GM19023 (cell line): ENCODE measurements around the gene TRIM3.

ENCODE experiments used
- ATAC-seq: cut with Tn5 transposase; IDR thresholded peaks from one replicate; pipeline ENCODE4 v1.9.1; 2021; ENCODE audit warnings: mild to moderate bottlenecking, moderate library complexity; ENCODE audit not compliant: unreplicated experiment

The TRIM3 gene

DNA sequence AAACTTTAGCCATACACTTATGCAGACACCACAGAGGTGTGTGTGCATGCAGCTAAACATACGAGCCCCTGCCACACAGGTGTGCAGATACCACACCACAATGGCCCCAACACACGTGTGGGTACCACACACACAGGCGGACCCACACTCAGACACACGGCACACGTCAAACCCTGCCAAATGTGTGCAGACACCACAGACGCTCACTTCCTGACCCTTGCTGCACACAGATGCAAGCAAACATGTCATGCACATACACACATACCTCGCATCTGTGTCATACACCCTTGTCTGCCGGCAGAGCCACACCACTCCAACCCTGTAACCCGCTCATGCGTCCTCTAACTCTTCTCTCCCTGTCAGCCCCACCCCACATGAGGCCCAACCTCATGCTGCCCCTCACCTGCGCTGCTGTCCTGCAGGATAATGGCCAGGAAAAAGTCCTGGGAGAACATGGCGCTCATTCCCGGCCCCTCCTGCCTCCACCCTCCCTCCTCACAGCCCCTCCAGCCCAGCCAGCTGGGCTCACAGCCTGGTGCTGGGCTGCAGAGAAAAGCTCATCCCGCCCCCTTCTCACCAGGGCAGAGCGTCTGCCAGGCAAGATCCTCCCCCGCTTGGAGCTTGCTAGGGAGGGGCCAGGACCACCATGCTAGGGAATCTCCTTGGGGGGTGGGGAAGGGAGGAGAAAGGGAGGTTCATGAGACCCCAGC is 69.2 kb downstream of the TRIM3 start:
- no peak for ATAC-seq

DNA sequence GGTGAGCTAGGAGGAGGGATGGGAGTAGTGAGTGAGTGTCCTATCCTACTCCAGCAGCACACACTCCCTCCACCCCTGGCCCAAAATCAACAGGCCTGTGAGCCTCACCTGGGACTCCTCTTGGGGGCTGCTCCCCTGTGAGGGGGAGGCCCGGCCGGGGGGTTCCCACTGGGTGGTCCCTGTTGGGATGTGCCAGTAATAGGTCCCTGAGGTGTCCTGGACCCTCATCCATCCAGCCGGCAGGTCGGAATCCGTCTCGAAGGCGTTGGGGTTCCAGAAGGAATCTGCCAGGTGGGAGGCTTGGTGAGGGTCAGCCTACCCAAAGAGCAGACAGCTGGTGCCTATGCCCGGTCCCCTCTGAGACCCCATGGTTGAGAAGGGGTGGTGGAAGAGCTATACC is 70.2 kb downstream of the TRIM3 start:
- ATAC-seq, result no peak

DNA sequence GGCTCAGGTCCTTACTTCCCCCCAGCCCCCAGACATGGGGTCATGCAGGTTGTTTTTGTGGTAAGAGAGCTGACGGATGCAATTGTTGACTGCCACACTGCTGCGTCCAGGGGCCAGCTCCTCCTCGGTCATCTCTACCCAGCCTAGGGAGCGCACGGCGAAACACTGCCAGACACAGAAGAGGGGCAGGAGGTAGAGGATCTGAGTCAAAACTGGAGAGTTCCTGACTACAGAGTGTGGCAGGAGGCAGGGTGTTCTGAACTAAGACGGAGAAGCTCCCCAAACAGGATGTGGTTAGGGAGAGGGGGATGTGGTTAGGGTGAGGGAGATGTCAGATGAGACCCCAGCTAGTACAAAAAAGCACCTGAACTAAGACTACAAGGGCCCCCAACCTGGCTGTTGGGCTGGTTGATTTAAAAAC is 71.2 kb downstream of the TRIM3 start:
- ATAC-seq, result peak; percentile 77

DNA sequence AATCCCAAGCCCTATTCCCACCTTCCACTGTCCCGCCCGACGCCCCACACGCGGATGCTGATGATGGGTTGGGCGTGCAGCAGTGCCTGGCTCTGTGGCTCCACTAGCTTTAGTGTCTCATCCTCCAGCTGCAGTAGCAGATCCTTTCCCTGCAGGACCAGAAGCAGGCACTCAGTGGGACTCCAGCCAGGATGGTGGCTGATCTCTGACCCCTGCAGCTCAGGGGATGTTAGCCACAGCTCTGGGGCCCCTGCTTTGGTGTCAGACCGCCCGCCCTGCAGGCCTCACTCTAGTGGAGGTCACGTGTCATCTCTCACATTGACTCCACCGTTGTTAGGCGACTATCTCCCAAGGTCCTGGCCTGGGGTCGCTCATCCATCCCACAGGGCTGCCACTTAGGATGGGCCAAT is 71.7 kb downstream of the TRIM3 start:
- ATAC-seq, result peak; percentile 55

DNA sequence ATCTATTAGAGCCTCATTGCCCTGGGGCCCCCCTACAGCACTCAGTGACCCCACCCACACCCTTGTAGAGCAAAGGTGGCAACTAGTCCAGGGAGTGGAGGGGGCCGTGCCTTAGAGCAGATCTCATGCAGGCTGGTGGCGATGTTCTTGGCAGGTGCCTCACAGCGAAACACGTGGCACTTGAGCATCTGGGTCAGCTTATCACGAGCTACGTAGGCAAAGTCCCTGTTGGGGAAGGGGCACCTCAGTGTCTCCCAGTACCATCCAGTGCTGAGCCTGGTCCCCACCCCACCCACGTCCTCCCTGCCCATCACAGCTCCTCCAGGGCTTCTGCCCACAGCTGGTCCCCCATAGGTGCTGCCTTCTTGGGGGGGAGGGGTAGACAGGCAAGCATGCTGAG is 72.3 kb downstream of the TRIM3 start:
- no peak for ATAC-seq

DNA sequence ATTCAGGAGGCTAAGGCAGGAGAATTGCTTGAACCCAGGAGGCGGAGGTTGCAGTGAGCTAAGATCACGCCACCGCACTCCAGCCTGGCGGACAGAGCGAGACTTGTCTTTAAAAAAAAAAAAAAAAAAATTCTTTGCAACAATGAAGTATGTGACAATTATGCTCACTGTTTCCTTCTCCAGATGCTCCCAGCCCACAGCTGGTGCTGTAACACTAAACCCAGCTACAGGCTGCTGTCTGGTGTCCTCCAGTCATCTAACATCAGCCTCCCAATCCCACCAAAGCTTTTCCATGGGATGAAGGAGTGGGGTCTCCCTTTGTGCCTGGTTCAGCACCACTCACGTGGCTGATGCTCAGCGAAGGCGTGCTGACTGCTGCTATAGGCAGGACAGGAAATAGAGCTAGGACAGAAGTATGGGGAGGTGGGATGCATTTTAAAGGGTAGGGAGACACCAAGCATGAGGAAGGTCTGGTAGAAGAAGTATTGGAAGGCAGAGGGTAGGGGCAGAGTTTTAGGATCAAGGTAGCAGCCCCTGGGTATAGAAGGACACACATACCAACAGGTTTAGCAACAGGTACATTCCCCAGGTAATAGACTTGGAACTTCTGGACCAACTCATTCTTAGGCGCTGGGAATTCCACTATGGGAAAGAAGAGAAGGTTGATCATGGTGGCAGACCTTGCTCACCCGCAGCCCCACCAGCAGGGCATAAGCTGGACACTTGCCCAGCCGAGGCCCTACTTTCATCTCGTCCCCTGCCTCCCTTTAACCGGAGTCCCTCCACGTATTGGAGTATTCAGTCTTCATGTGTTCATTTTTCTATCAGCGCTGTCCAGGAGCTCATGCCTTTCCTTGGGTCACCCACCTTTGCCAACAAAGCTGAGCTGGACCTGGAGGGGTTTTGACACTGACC is 73.1 kb downstream of the TRIM3 start:
- ATAC-seq, result no peak
